Lower lobe of right lung (tissue), 2 donors: ENCODE data around the gene SDS. TPM values are rescaled to one million over a fixed set of nuclear protein-coding genes. Genes with fewer than 3 reads are reported as not detected.

Experiments
- ATAC-seq, 2 donors: fragments of 200-7000 bp; cut with Tn5 transposase; one replicate each; pipeline ENCODE4 v1.9.1; 2020 to 2022; ENCODE audit warnings: mild to moderate bottlenecking in 2 of 2, moderate library complexity in 2 of 2
- DNase-seq: peaks from one replicate; pipeline ENCODE4 v3.0.0-alpha.2; 2020
- H3K27ac ChIP-seq: fragments of 200-600 bp; one replicate; pipeline ENCODE4 v1.8.0; 2022
- H3K27me3 ChIP-seq: fragments of 200-600 bp; one replicate; pipeline ENCODE4 v1.8.0; 2022; ENCODE audit warnings: low read depth
- H3K36me3 ChIP-seq: fragments of 200-600 bp; one replicate; pipeline ENCODE4 v1.8.0; 2022; ENCODE audit warnings: mild to moderate bottlenecking
- H3K4me1 ChIP-seq: fragments of 200-600 bp; one replicate; pipeline ENCODE4 v1.8.0; 2022
- H3K4me3 ChIP-seq: fragments of 200-600 bp; one replicate; pipeline ENCODE4 v1.8.0; 2022; ENCODE audit warnings: mild to moderate bottlenecking
- H3K9me3 ChIP-seq: fragments of 200-600 bp; one replicate; pipeline ENCODE4 v1.8.0; 2022
- intact Hi-C: fragments of 100-400 bp; cut with DNase I; formaldehyde crosslinking; loops from one replicate; pipeline ENCODE4 v1.11.0; 2022
- long read RNA-seq: library from polyadenylated mRNA; unstranded; transcript quantifications from one replicate; pipeline ENCODE4 v2.0.0, GENCODE V29; 2021
- total RNA-seq: library from RNA; stranded (reverse); fragmentation: NEBNext Ultra II Directional; extraction: Animal tissue kit (Norgen Biotek cat#: 25700); gene quantifications from one replicate; pipeline ENCODE4 v1.2.1, GENCODE V29; 2021
- TF ChIP-seq, protein P1 (sequence below): fragments of 200-600 bp; IDR thresholded peaks from one replicate; pipeline ENCODE4 v1.8.0; 2022; ENCODE audit warnings: antibody characterized with exemption, mild to moderate bottlenecking
- donor health status: DM: no; HTN: yes; CAD: no; lungs with severe emphysema.

The SDS gene, protein sequence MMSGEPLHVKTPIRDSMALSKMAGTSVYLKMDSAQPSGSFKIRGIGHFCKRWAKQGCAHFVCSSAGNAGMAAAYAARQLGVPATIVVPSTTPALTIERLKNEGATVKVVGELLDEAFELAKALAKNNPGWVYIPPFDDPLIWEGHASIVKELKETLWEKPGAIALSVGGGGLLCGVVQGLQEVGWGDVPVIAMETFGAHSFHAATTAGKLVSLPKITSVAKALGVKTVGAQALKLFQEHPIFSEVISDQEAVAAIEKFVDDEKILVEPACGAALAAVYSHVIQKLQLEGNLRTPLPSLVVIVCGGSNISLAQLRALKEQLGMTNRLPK
- 1.1 TPM for total RNA-seq
- long read RNA-seq, partial matches to known transcripts, result 0 of 1 reads
- long read RNA-seq, other reads (novel, unspliced or antisense), result 0 of 1 reads

DNA sequence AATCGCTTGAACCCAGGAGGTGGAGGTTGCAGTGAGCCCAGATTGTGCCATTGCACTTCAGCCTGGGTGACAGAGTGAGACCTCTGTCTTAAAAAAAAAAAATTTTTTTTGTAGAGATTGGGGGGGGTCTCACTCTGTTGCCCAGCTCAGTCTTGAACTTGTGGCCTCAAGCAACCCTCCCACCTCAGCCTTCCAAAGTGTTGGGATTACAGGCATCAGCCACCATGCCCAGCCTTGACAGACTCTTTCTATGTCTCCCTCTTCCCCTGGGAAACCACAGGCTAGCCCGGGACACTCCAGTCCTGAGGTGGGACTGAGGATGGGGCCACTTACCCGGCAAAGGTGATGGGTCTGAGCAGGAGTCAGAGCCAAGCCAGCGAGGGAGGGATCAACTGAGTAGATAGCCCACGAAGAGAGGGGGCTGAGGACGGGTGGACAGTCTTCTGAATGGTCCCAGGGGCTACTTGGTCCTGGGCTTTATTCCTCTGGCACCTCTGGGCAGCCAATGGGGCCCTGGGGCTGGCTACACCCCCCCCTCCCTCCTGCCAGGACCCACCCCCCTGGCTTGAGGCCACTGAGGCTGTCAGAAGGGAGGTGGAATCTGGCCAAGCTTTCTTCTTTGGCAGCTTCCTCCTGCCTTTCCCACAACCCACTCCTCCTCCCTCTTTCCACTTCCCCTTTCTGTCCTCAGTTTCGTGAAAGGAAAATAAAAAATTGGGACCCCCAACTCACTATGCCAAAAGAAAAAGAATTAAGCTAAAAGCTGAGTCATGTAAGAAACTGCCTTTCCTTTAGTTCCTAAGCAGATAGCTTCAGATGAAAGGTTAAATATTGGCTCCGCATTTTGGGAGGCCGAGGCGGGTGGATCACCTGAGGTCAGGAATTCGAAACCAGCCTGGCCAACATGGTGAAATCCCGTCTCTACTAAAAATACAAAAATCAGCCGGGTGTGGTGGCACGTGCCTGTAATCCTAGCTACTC, at the start of gene SDS:
TSS of gene SDS (minus strand) at position 453 of the 981 bp plus-strand sequence. CDS start 4,179 bp downstream, outside the sequence.
- peak; percentile 61 to 65 for ATAC-seq
- Histone ChIP-seq H3K9me3 (no peaks in the 10 kb centered on the region), H3K4me1 (no peaks in the 10 kb centered on the region), H3K4me3 (peak within 1 kb of the TSS; percentile 30), H3K27ac (no peak within 1 kb of the TSS), H3K36me3 (no peaks in the 10 kb centered on the region), H3K27me3 (peaks cover 20% of the 10 kb centered on the region)
- DNase-seq, result no peak
- TF ChIP-seq, protein P1, sequence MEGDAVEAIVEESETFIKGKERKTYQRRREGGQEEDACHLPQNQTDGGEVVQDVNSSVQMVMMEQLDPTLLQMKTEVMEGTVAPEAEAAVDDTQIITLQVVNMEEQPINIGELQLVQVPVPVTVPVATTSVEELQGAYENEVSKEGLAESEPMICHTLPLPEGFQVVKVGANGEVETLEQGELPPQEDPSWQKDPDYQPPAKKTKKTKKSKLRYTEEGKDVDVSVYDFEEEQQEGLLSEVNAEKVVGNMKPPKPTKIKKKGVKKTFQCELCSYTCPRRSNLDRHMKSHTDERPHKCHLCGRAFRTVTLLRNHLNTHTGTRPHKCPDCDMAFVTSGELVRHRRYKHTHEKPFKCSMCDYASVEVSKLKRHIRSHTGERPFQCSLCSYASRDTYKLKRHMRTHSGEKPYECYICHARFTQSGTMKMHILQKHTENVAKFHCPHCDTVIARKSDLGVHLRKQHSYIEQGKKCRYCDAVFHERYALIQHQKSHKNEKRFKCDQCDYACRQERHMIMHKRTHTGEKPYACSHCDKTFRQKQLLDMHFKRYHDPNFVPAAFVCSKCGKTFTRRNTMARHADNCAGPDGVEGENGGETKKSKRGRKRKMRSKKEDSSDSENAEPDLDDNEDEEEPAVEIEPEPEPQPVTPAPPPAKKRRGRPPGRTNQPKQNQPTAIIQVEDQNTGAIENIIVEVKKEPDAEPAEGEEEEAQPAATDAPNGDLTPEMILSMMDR, result no peak
- intact Hi-C loops, result no loop called here

DNA sequence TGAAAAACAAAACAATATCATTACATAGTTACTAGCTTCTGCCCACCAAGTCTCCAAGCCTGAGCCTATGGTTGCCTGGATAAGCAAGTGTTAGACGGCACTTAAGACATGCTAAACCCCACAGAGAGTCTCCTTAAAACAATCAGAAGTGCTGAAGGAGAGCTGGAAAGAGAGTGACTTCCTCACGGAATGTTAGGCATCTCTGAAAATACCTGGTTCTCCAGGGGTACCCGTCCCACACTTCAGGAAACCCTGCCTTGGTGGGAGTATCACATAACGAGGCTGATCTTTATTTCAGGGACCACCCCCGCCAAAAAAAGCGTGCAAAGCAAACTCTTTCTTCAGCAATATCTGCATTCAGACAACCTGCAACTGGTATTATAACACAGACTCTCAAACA, 49.6 kb upstream of the SDS start:
- ATAC-seq, result no peak

DNA sequence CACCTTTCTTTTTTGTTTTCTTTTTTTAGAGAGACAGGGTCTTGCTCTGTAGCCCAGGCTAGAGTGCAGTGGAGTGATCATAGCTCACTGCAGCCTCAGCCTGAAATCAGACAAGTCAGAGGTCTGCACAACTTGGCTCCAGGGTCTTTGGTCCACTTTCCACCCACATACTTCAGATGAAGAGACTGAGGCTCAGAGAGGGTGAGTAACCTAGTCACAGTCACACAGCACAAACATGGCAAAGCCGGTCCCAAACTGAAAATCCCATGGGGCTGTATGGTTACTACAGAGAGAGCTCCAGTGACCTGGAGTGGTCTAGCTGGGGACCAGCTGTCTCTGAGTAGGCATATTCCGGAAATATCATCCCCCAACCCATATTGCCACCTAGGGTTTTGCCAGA, 48.8 kb upstream of the SDS start:
- Histone ChIP-seq H3K4me3 (no peak overlapping the region), H3K9me3 (no peaks in the 10 kb centered on the region), H3K27me3 (peaks cover 16% of the 10 kb centered on the region), H3K36me3 (no peaks in the 10 kb centered on the region), H3K27ac (no peak overlapping the region), H3K4me1 (no peaks in the 10 kb centered on the region)
- intact Hi-C loops, result no loop called here
- TF ChIP-seq, protein P1, result no peak
- no peak for ATAC-seq
- DNase-seq, result no peak

More for the DNA sequence above, 49.6 kb upstream of the SDS start:
- Histone ChIP-seq H3K36me3 (no peaks in the 10 kb centered on the region), H3K27me3 (peaks cover 23% of the 10 kb centered on the region), H3K27ac (no peak overlapping the region), H3K4me3 (no peak overlapping the region), H3K9me3 (no peaks in the 10 kb centered on the region), H3K4me1 (no peaks in the 10 kb centered on the region)
- TF ChIP-seq, protein P1, result no peak
- DNase-seq, result no peak
- intact Hi-C loops, result no loop called here

- Histone ChIP-seq H3K4me1 (no peaks in the 10 kb centered on the region), H3K9me3 (no peaks in the 10 kb centered on the region), H3K27me3 (peaks cover 11% of the 10 kb centered on the region), H3K27ac (no peak overlapping the region), H3K4me3 (no peak overlapping the region), H3K36me3 (no peaks in the 10 kb centered on the region)
- intact Hi-C loops, result no loop called here
- DNase-seq, result no peak
- ATAC-seq, result no peak
- TF ChIP-seq, protein P1, result no peak
These were observed 46.2 kb upstream of the SDS start for GRCh38 chr12:113449839-113450238.

GRCh38 chr12:113449299-113449698, 45.6 kb upstream of the SDS start:
- H3K4me1 ChIP-seq, result no peaks in the 10 kb centered on the region
- intact Hi-C loops, result no loop called here
- H3K27me3 ChIP-seq, result peaks cover 10% of the 10 kb centered on the region
- H3K27ac ChIP-seq, result no peak overlapping the region
- DNase-seq, result no peak
- TF ChIP-seq, protein P1, result no peak
- no peak overlapping the region for H3K4me3 ChIP-seq
- no peaks in the 10 kb centered on the region for H3K36me3 ChIP-seq
- no peak for ATAC-seq
- no peaks in the 10 kb centered on the region for H3K9me3 ChIP-seq
